OCI-LY1 (cell line): ENCODE results near the gene TP53RK.

Experiments
- H2AFZ ChIP-seq: fragments of 200-600 bp; sonication (generic), shearing (Covaris generic); 2 replicates; pipeline ENCODE4 v1.6.0; 2014; ENCODE audit warnings: antibody characterized with exemption, mild to moderate bottlenecking, low read length
- H3F3A ChIP-seq: fragments of 200-600 bp; sonication (generic), shearing (Covaris generic); 2 replicates; pipeline ENCODE4 v1.6.0; 2014; ENCODE audit warnings: mild to moderate bottlenecking, antibody characterized with exemption, low read length, moderate library complexity; ENCODE audit not compliant: insufficient read depth
- H3K27ac ChIP-seq: fragments of 200-600 bp; sonication (generic); 2 replicates; pipeline ENCODE4 v1.5.1; 2014; ENCODE audit warnings: low read length, mixed run types, mild to moderate bottlenecking, low read depth; ENCODE audit not compliant: poor library complexity, severe bottlenecking
- H3K27me3 ChIP-seq: fragments of 200-600 bp; sonication (generic); 2 replicates; pipeline ENCODE4 v1.6.0; 2014; ENCODE audit warnings: antibody characterized with exemption, mild to moderate bottlenecking, low read length, moderate library complexity; ENCODE audit not compliant: insufficient read depth
- H3K36me3 ChIP-seq: fragments of 200-600 bp; sonication (generic); 2 replicates; pipeline ENCODE4 v1.6.1; 2014; ENCODE audit warnings: mild to moderate bottlenecking, antibody characterized with exemption, low read length, moderate library complexity, mixed read lengths; ENCODE audit not compliant: insufficient read depth
- H3K4me1 ChIP-seq: fragments of 200-600 bp; sonication (generic); 2 replicates; pipeline ENCODE4 v1.5.1; 2014; ENCODE audit warnings: mild to moderate bottlenecking, low read length, moderate library complexity; ENCODE audit not compliant: insufficient read depth, severe bottlenecking
- H3K4me2 ChIP-seq: fragments of 200-600 bp; sonication (generic), shearing (Covaris generic); 2 replicates; pipeline ENCODE4 v1.6.1; 2014; ENCODE audit warnings: low read length
- H3K4me3 ChIP-seq: fragments of 200-600 bp; sonication (generic); 2 replicates; pipeline ENCODE4 v1.5.1; 2014; ENCODE audit warnings: low read length, low read depth, mild to moderate bottlenecking, mixed read lengths; ENCODE audit not compliant: poor library complexity, severe bottlenecking
- H3K79me2 ChIP-seq: fragments of 200-600 bp; shearing (Covaris generic); 2 replicates; pipeline ENCODE4 v1.6.1; 2016; ENCODE audit warnings: mixed run types, low read length, mixed read lengths; ENCODE audit not compliant: insufficient read depth
- H3K9ac ChIP-seq: fragments of 200-600 bp; sonication (generic), shearing (Covaris generic); 2 replicates; pipeline ENCODE4 v1.6.1; 2014; ENCODE audit warnings: mild to moderate bottlenecking, low read length, mixed read lengths
- H3K9me2 ChIP-seq: fragments of 200-600 bp; sonication (generic), shearing (Covaris generic); 2 replicates; pipeline ENCODE4 v1.6.1; 2014; ENCODE audit warnings: low read depth, mild to moderate bottlenecking, low read length, mixed read lengths
- H3K9me3 ChIP-seq: fragments of 200-600 bp; shearing (Covaris generic); 2 replicates; pipeline ENCODE4 v1.6.1; 2014; ENCODE audit warnings: low read length, mixed read lengths
- H4K20me1 ChIP-seq: fragments of 200-600 bp; sonication (generic), shearing (Covaris generic); 2 replicates; pipeline ENCODE4 v1.6.0; 2016; ENCODE audit warnings: mild to moderate bottlenecking, low read length; ENCODE audit not compliant: insufficient read depth
- EZH2 ChIP-seq: fragments of 200-600 bp; sonication (generic), shearing (Covaris generic); IDR thresholded peaks from 2 replicates; pipeline ENCODE4 v1.8.0; 2017; ENCODE audit warnings: borderline replicate concordance, mixed run types, mild to moderate bottlenecking, antibody characterized with exemption, low read length, moderate library complexity, mixed read lengths
- TF ChIP-seq, protein P1 (sequence below): fragments of 200-600 bp; sonication (generic), shearing (Covaris generic); IDR thresholded peaks from 2 replicates; pipeline ENCODE4 v1.5.1; 2017; ENCODE audit warnings: mild to moderate bottlenecking, antibody characterized with exemption, low read length, moderate library complexity, mixed read lengths

The TP53RK gene

GRCh38 chr20:46635514-46636136 lies 53.6 kb downstream of the TP53RK start:
- Histone ChIP-seq H3K4me1 (no peaks in the 10 kb centered on the region), H3K9me3 (no peaks in the 10 kb centered on the region)

DNA sequence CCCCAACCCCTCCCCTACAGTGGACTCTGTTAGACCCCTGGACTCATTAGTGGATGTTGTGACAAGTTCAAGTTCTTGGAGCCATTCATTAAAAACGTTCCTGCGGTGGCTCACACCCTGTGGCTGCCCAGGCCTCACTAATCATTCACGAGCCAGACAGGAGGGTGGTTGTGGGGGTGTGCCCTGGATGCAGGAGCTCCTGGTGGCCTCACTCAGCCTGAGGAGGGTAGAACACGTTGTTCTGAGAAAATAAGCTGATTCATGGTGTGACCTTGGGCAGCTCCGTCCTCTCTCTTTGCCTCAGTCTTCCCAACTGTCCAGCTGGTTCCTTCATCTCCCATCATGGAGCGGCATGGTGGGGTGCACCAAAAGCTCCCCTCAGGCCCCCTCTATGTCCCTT lies 54.7 kb downstream of the TP53RK start:
- no peak overlapping the region for H2AFZ ChIP-seq
- H3K36me3 ChIP-seq = no peaks in the 10 kb centered on the region
- no peaks in the 10 kb centered on the region for H3K79me2 ChIP-seq
- peaks cover 8% of the 10 kb centered on the region; the same call in 1 of the 2 replicates for H3K27me3 ChIP-seq
- no peak overlapping the region for H3K27ac ChIP-seq
- H3K9me2 ChIP-seq = no peaks in the 10 kb centered on the region
- no peaks in the 10 kb centered on the region for H3F3A ChIP-seq
- H3K4me1 ChIP-seq = no peaks in the 10 kb centered on the region
- no peak overlapping the region for H3K4me3 ChIP-seq
- H3K9ac ChIP-seq = no peak overlapping the region
- TF ChIP-seq EZH2 = no peak
- TF ChIP-seq, protein P1, sequence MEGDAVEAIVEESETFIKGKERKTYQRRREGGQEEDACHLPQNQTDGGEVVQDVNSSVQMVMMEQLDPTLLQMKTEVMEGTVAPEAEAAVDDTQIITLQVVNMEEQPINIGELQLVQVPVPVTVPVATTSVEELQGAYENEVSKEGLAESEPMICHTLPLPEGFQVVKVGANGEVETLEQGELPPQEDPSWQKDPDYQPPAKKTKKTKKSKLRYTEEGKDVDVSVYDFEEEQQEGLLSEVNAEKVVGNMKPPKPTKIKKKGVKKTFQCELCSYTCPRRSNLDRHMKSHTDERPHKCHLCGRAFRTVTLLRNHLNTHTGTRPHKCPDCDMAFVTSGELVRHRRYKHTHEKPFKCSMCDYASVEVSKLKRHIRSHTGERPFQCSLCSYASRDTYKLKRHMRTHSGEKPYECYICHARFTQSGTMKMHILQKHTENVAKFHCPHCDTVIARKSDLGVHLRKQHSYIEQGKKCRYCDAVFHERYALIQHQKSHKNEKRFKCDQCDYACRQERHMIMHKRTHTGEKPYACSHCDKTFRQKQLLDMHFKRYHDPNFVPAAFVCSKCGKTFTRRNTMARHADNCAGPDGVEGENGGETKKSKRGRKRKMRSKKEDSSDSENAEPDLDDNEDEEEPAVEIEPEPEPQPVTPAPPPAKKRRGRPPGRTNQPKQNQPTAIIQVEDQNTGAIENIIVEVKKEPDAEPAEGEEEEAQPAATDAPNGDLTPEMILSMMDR = no peak
- no peaks in the 10 kb centered on the region for H3K9me3 ChIP-seq
- no peaks in the 10 kb centered on the region for H4K20me1 ChIP-seq
- H3K4me2 ChIP-seq = no peak overlapping the region

More at GRCh38 chr20:46635514-46636136, 53.6 kb downstream of the TP53RK start:
- Histone ChIP-seq H3K27me3 (peaks cover 6% of the 10 kb centered on the region; the same call in 1 of the 2 replicates), H3K9me2 (no peaks in the 10 kb centered on the region), H3K4me3 (no peak overlapping the region), H3K36me3 (no peaks in the 10 kb centered on the region), H3K79me2 (no peaks in the 10 kb centered on the region), H3K9ac (no peak overlapping the region), H3K27ac (no peak overlapping the region), H4K20me1 (no peaks in the 10 kb centered on the region), H2AFZ (no peak overlapping the region), H3K4me2 (no peak overlapping the region), H3F3A (no peaks in the 10 kb centered on the region)
- no peak for TF ChIP-seq EZH2
- TF ChIP-seq, protein P1 = no peak
